GM21576 (cell line): Measurements from ENCODE around the gene KAT6B.
"Not testable (repeated sequence)": the region's sequence is repeated elsewhere in the genome, so short reads cannot be mapped to it uniquely, and the experiment has no call there.

Experiments
- ATAC-seq: cut with Tn5 transposase; IDR thresholded peaks from one replicate; pipeline ENCODE4 v1.9.1; 2021; ENCODE audit warnings: mild to moderate bottlenecking, moderate library complexity; ENCODE audit not compliant: unreplicated experiment

The KAT6B gene

GRCh38 chr10:74913377-74913979 lies 87.1 kb downstream of the KAT6B start:
- ATAC-seq: no peak

GRCh38 chr10:74916283-74916682 lies 89.9 kb downstream of the KAT6B start:
- ATAC-seq: no peak

DNA sequence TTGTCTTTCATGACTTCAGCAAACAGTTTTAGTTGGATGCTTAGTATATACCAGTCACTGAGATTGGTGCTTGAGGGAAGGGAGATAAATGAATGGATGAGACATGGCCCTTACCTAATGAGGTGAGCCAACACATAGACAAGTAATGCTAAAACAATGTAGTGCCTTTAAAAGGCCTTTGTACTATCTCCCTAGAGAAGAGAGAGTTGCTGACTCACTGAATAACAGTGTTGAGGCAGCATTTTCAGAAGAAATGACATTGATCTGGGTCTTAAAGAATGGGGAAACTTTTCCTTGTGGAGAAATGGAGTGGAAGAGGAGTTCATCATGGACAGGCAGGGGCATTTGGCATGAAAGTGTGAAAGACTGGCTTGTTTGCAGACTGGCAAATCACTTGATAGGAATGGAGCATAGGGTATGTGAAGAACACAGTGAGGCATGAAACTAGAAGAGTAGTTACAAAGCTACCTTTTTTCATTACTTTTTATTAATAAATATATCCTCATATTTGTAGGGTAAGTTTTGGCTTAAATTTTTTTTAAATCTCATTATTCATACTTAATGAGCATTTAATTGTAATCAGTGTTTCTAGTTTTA lies 91.2 kb downstream of the KAT6B start:
- ATAC-seq: no peak

DNA sequence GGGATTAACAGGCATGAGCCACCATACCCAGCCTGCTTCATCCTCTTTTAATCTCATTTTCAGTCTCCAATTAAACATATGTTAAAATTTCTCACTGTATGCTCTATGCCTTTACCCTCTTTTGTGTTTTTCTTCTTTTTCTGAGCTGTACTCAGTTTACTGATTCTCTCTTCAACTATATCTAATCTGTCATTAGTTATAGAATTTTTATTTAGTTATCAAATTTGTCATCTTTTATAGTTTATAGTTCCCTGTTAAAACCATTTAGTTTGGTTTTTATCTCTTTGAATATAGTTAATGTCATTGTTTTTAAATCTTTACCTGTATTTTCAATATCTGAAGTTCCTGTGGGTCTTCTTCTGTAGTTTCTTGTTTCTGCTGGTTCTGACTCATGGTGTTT lies 93.3 kb downstream of the KAT6B start:
- no peak for ATAC-seq

DNA sequence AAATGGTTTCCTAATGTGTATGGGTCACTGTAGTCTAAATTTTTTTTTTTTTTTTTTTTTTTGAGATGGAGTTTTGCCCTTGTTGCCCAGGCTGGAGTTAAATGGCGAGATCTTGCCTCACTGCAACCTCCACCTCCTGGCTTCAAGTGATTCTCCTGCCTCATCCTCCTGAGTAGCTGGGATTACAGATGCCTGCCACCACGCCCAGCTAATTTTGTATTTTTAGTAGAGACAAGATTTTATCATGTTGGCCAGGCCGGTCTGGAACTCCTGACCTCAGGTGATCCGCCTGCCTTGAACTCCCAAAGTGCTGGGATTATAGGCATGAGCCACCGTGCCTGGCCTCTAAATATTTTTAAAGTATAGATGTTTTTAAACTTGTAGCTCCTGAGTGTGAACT lies 94.7 kb downstream of the KAT6B start:
- not testable (repeated sequence) for ATAC-seq

GRCh38 chr10:74921744-74922143 lies 95.3 kb downstream of the KAT6B start:
- ATAC-seq: no peak

DNA sequence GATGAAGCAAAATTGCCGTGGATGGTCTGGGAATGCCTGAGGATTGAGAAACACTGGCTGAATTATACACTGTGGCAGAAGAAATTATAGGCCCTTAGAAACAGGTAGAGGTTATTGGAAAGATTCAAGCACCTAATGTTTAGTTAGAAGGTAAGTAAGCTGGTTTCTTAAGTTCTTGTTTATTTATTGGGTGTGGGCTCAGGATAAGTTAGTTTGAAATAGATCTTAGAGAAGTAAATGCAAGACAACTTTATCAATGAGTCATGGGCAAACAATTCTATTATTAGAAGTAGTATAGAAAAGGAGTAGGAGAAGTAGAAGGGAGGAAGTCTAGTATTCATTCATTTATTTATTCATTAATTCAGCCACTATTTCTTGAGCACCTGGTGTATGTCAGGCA lies 96.5 kb downstream of the KAT6B start:
- no peak for ATAC-seq

- no peak for ATAC-seq
Measured at GRCh38 chr10:74923556-74923955, 97.2 kb downstream of the KAT6B start.

DNA sequence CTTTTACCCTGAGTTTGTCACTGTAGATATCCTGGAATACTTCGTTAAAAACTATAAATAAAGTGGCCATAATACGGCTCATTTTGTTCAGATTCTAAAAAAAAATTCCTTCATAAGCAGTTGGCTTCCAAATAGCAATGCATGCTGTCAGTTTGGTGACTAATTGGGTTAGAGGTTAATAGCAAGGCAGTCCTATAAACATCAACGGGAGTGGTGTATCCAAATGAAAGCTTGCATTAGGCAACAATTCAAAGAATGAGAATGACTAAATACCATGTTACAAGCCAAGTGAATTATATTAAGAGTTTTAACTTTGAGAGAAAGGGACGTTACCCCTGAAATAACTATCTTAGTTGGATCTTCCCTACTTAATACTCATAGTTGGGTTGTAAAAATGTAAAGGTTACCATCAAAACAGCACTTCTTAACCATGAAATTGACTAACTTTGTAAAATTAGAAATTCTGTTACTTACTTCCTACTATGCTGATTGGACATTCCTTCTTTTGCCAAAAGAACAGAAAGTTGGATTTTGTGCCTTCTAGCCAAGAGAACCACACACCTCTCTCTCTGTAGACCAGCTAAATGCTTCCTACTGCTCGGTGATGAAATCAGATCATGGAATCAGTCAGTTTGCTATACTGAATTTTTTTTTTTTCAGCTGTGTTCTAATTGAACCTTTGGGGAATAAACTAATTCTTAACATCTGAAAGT lies 98.0 kb downstream of the KAT6B start:
- no peak for ATAC-seq

GRCh38 chr10:74925291-74925690 lies 98.9 kb downstream of the KAT6B start:
- no peak for ATAC-seq

- no peak for ATAC-seq
Measured at GRCh38 chr10:74925708-74926107, 99.3 kb downstream of the KAT6B start.

GRCh38 chr10:74926791-74927585 lies 100.6 kb downstream of the KAT6B start:
- no peak for ATAC-seq

- ATAC-seq: no peak
Measured at GRCh38 chr10:74927701-74928100, 101.3 kb downstream of the KAT6B start.

GRCh38 chr10:74928742-74929191 lies 102.4 kb downstream of the KAT6B start:
- no peak for ATAC-seq

GRCh38 chr10:74929197-74929596 lies 102.8 kb downstream of the KAT6B start:
- no peak for ATAC-seq

GRCh38 chr10:74930965-74931364 lies 104.6 kb downstream of the KAT6B start:
- ATAC-seq: no peak

- ATAC-seq: no peak
Measured at GRCh38 chr10:74932648-74933047, 106.2 kb downstream of the KAT6B start.

GRCh38 chr10:74934100-74934812 lies 107.9 kb downstream of the KAT6B start:
- no peak for ATAC-seq

GRCh38 chr10:74936577-74937265 lies 110.3 kb downstream of the KAT6B start:
- ATAC-seq: no peak

GRCh38 chr10:74937266-74937856 lies 111.0 kb downstream of the KAT6B start:
- no peak for ATAC-seq
